ENCODE results near the gene SPART. TPM values are rescaled to one million over a fixed set of nuclear protein-coding genes. Genes with fewer than 3 reads are reported as not detected.

Gene SPART
- total and polyA plus RNA-seq, 9 of the 15 experiments (the other 6 are each of a cell fraction or from before 2014, with no cell fraction given), result 18.7 to 79.0 (median 41.0) TPM

DNA sequence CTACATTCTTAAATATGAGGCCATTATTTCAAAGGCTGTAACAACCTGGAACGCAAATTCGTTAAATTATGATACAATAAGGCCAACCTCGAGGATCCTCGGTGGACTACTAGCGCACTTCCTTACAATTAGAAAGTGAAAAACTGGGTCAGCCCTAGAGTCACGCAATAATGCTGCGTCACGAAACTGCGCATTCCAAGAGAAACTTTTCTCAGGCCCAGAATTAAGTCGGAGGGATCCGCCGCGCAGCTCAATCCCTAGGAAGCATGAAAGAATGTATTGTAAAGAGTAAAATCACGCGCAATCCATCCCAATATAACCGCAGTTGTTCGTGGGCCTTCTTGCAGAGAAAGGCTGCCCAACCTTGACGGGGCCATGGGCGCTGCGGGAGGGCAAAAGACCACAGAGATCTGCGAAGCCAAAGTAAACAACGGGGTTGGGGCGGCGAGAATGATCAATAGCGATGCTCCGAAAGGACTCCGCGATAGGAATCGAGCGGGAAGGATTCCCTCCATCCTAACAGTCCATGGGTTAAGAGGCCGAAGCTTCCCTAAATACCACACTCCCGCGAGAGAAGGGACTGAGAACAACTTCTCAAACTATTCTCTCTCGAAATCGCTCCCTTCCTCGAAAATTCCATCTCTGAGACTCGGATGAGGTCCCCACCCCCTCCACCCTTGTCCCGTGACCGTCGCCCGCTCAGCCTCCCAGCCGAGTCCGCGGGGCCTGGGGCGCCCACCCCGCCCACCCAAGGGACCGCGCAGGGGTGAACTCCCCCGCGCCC, 564 bp downstream of the SPART start (continued):
- TF ChIP-seq SRSF7 (optimal IDR thresholded peaks at IDR 0.05; ENCODE audit: low read depth, low read length) (no peak), POLR3G (IDR thresholded peaks at IDR 0.05; ENCODE audit: extremely low read depth, insufficient read length, insufficient replicate concordance) (no peak), HDGF (IDR thresholded peaks at IDR 0.05) (no peak), TAF1 (IDR thresholded peaks at IDR 0.05; ENCODE audit: control insufficient read depth, extremely low read depth, insufficient read depth, low read length, severe bottlenecking) (peak; percentile 49), ATF7 (IDR thresholded peaks at IDR 0.05) (0 out of 2 replicates have a peak, but pooled peaks have one; percentile 13), TAF7 (tag; IDR thresholded peaks at IDR 0.05) (0 out of 2 replicates have a peak, but pooled peaks have one; percentile 30), NFE2 (IDR thresholded peaks at IDR 0.05; ENCODE audit: low read depth) (peak; percentile 88), GABPB1 (CRISPR knock-in tag; IDR thresholded peaks at IDR 0.05) (0 out of 2 replicates have a peak, but pooled peaks have one; percentile 20), POLR2B (IDR thresholded peaks at IDR 0.05; ENCODE audit: low read depth, partially characterized antibody) (peak; percentile 34), EP400 (IDR thresholded peaks at IDR 0.05) (peak; percentile 60), SMARCA4 (IDR thresholded peaks at IDR 0.05) (0 out of 2 replicates have a peak, but pooled peaks have one; percentile 22), NRF1 (conservative IDR thresholded peaks at IDR 0.05 in 1 of 2, IDR thresholded peaks at IDR 0.05 in 1 of 2) (peak; percentile 51 to 58), KDM4B (IDR thresholded peaks at IDR 0.05; ENCODE audit: borderline replicate concordance in 2 of 2, low read depth in 1 of 2) (no peak), C11orf30 (IDR thresholded peaks at IDR 0.05; ENCODE audit: low read depth) (peak; percentile 85)
- TF ChIP-seq, protein P1, sequence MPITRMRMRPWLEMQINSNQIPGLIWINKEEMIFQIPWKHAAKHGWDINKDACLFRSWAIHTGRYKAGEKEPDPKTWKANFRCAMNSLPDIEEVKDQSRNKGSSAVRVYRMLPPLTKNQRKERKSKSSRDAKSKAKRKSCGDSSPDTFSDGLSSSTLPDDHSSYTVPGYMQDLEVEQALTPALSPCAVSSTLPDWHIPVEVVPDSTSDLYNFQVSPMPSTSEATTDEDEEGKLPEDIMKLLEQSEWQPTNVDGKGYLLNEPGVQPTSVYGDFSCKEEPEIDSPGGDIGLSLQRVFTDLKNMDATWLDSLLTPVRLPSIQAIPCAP (CRISPR knock-in tag; IDR thresholded peaks at IDR 0.05; ENCODE audit: borderline replicate concordance), result no peak
- TF ChIP-seq, protein P2, sequence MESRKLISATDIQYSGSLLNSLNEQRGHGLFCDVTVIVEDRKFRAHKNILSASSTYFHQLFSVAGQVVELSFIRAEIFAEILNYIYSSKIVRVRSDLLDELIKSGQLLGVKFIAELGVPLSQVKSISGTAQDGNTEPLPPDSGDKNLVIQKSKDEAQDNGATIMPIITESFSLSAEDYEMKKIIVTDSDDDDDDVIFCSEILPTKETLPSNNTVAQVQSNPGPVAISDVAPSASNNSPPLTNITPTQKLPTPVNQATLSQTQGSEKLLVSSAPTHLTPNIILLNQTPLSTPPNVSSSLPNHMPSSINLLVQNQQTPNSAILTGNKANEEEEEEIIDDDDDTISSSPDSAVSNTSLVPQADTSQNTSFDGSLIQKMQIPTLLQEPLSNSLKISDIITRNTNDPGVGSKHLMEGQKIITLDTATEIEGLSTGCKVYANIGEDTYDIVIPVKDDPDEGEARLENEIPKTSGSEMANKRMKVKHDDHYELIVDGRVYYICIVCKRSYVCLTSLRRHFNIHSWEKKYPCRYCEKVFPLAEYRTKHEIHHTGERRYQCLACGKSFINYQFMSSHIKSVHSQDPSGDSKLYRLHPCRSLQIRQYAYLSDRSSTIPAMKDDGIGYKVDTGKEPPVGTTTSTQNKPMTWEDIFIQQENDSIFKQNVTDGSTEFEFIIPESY (CRISPR knock-in tag; IDR thresholded peaks at IDR 0.05), result no peak

Data from K562 (cell line).